ENCODE results near the gene P4HB.
A peak's percentile ranks its signal among the peaks of the same experiment; 100 is the strongest.

Gene P4HB

DNA sequence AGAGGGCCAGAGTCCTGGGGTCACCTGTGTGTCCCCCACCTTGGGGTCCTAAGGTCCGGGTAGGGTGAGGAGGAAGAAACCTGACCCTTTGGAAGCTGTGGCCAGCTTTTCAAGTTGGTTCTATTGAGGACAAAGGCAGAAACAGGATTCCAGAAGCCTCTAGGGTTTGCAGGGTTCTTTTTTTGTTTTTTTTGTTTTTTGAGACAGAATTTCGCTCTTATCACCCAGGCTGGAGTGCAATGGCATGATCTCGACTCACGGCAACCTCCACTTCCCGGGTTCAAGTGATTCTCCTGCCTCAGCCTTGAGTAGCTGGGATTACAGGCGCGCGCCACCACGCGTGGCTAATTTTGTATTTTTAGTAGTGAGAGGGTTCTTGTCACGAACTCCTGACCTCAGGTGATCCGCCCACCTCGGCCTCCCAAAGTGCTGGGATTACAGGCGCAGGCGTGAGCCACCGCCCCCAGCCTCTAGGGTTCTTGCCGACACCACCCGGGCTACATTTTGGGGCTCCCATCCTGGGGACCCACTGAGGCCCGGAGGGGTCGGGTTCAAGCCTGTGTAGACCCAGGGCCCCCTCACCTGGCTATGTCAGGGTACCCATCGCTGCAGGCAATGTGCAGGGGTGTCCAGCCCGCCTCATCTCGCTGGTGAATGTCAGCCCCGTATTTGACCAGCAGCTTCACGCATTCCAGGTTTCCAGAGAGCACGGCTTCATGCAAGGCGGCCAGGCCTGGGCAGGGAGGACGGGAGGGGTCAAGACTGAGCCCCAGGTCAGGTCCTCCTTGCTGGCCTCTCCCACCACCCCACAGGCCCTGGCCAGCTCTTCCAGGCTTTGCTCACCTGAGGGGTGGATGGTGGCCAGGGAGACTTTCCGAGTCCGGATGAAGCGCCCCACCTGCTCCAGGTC, 26.2 kb downstream of the P4HB start:
- TF ChIP-seq CTCF (conservative IDR thresholded peaks at IDR 0.05) = no peak
- TF ChIP-seq ZFX (IDR thresholded peaks at IDR 0.05) = no peak
- peak overlapping the region; percentile 96 for H3K27ac ChIP-seq

- TF ChIP-seq ZFX (IDR thresholded peaks at IDR 0.05) (peak; percentile 48; the same call in 1 of the 2 replicates), CTCF (conservative IDR thresholded peaks at IDR 0.05) (no peak)
- peak within 1 kb of the TSS; percentile 96 for H3K27ac ChIP-seq
Observed at GRCh38 chr17:81833160-81833920, 27.0 kb downstream of the P4HB start, which contains the start of gene MCRIP1. TSS of gene MCRIP1 (minus strand) at chr17:81833291. CDS start at chr17:81824506, 8,785 bp downstream.

DNA sequence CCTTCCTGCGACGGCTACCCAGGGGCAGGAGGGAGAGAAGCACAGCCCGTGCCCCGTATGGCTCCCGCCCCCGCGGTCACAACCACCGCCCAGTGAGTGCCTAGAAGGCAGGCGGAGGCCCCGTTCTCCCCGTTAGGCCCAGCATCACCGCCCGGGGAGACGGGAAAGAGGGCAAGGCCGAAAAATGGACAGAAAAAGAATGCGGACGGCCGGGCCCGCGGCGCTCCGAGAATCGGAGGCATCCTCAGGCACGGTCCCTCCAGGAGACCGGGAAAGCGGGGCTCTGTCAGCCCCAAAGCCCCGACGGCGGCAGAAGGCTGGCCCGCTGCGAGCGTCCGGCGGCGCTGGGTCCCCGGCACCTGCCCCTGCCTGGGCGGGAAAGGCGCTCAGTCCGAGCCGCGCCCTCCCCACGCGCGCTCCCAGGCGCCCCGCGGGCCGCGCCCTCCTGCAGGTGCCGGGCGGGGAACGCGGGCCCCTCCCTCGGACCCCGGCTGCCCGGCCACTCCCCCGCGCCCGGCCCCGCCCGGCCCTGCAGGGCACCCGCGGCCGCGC, 27.7 kb downstream of the P4HB start:
- TF ChIP-seq CTCF (conservative IDR thresholded peaks at IDR 0.05) = no peak
- TF ChIP-seq ZFX (IDR thresholded peaks at IDR 0.05) = peak; percentile 38; the same call in 1 of the 2 replicates
- H3K27ac ChIP-seq = peak overlapping the region; percentile 96

DNA sequence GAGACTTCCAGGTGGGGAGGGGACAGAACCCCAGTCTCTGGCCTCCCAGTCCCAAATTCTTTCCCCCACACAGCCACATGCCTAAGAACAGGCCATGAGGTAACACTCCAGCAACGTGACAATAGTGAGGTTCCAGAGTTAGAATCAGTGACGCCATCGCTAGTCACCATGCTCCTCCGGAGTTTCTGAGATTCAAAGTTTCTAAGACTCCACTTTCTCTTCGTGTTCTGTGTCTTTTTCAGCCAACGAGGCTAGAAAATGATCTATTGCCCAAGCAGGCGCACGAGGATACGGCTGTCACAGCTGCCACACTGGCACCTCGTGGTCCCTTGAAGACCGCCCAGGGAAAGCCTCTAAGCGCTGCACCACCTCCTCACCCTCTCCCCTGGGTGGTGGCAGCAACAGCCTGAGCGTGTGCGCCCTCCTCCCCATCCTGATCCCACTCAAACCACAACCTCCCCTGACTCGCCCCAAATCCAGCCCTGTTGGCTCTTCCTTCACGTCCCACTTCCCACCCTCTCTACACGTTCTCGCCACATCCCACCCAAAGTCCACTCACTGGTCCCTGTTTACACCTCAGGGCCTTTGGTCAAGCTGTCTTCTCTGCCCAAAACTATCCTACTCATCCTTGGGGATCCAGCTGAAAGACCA, 28.3 kb downstream of the P4HB start:
- TF ChIP-seq ZFX (IDR thresholded peaks at IDR 0.05) (no peak), CTCF (conservative IDR thresholded peaks at IDR 0.05) (no peak)
- H3K27ac ChIP-seq = peak overlapping the region; percentile 96

GRCh38 chr17:81831563-81831956, 28.8 kb downstream of the P4HB start:
- TF ChIP-seq CTCF (conservative IDR thresholded peaks at IDR 0.05) = no peak
- TF ChIP-seq ZFX (IDR thresholded peaks at IDR 0.05) = no peak
- H3K27ac ChIP-seq = peak overlapping the region; percentile 96; the same call in 1 of the 2 replicates

DNA sequence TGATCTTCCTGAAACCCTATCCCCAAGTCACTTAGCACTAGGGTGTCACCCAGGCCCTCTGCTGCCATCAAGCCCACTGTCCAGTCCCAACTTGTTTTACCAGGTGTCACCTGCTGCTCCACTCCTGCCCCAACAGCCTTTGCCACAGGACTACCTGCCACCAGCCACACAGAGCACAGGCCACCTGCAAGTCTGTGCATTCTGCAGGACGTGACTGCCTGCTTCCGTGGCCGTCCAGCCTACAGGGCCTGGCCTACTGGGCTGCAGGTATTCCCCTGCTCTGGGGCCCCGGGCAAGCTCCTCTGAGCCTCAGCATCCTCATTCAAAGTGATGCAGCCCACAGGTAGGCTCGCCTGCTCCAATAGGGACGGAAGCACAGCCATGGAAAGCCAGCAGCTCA, 30.5 kb downstream of the P4HB start:
- TF ChIP-seq ZFX (IDR thresholded peaks at IDR 0.05) (no peak), CTCF (conservative IDR thresholded peaks at IDR 0.05) (no peak)
- no peak overlapping the region for H3K27ac ChIP-seq
